Endothelial cell of umbilical vein (primary cell): ENCODE measurements around the gene AAMDC. TPM values are rescaled to one million over a fixed set of nuclear protein-coding genes. Genes with fewer than 3 reads are reported as not detected.

Experiments used
- BruUV-seq: library from RNA; stranded (reverse); fragments of 400-500 nt; replicated peaks from 2 replicates; lab custom pipeline; 2021; lab: Mats Ljungman, UMichigan
- CTCF ChIA-PET: fragments of 300-600, 350-600 bp; sonication (Branson Sonifier 250); formaldehyde crosslinking; loops from one replicate; lab custom pipeline; 2021; ENCODE audit warnings: antibody characterized with exemption, inconsistent platforms; lab: Charles Lee
- POLR2A ChIA-PET: fragments of 300-600, 350-600 bp; sonication (Branson Sonifier 250); formaldehyde crosslinking; loops from one replicate; lab custom pipeline; 2021; ENCODE audit warnings: antibody characterized with exemption, inconsistent platforms; lab: Charles Lee
- DNase-seq: peaks from one replicate; pipeline ENCODE4 v3.0.0-alpha.2; 2011; ENCODE audit warnings: low read depth, low spot score
- FAIRE-seq: peaks from 2 replicates; lab custom pipeline; 2011; peaks lifted over from hg19 to GRCh38; lab: Jason Lieb, UNC
- H2AFZ ChIP-seq: 2 replicates; pipeline ENCODE4 v1.6.0; 2012; ENCODE audit warnings: low read depth, low read length, control low read depth, inconsistent platforms
- H3K27ac ChIP-seq: 2 replicates; pipeline ENCODE4 v1.5.1; 2011; ENCODE audit warnings: low read depth, mild to moderate bottlenecking, control low read depth, low read length, moderate library complexity; ENCODE audit not compliant: insufficient read depth
- H3K27me3 ChIP-seq, 2 experiments: 2 replicates each; pipeline versions ENCODE4 v1.6.0 to v1.6.1; 2011; ENCODE audit warnings: low read length in 2 of 2, mixed read lengths in 1 of 2; ENCODE audit not compliant: control insufficient read depth in 2 of 2, insufficient read depth in 2 of 2
- H3K36me3 ChIP-seq, 2 experiments: 2 replicates in 1 of 2; 3 replicates in 1 of 2; pipeline ENCODE4 v1.5.1; 2011; ENCODE audit warnings: low read length in 2 of 2, mild to moderate bottlenecking in 1 of 2, moderate library complexity in 1 of 2; ENCODE audit not compliant: control insufficient read depth in 2 of 2, insufficient read depth in 2 of 2; ENCODE audit errors: extremely low read depth in 1 of 2
- H3K4me1 ChIP-seq: 3 replicates; pipeline ENCODE4 v1.5.1; 2011; ENCODE audit warnings: mild to moderate bottlenecking, low read length; ENCODE audit not compliant: control insufficient read depth, insufficient read depth; ENCODE audit errors: extremely low read depth
- H3K4me2 ChIP-seq: 2 replicates; pipeline ENCODE4 v1.6.1; 2011; ENCODE audit warnings: low read length, control low read depth, mixed read lengths; ENCODE audit not compliant: insufficient read depth
- H3K4me3 ChIP-seq, 3 experiments: fragments of 200-600 bp in 1 of 3; sonication (generic), shearing (Covaris generic) in 1 of 3; replicated peaks in 1 of 3; 2 replicates each; pipeline ENCODE4 v1.5.1; 2011 to 2016; ENCODE audit warnings: control low read depth in 3 of 3, low read length in 3 of 3, mild to moderate bottlenecking in 2 of 3, inconsistent platforms in 1 of 3, low read depth in 1 of 3, moderate library complexity in 1 of 3; ENCODE audit not compliant: insufficient read depth in 1 of 3
- H3K79me2 ChIP-seq: 2 replicates; pipeline ENCODE4 v1.6.0; 2012; ENCODE audit warnings: low read length, inconsistent platforms; ENCODE audit not compliant: control insufficient read depth, insufficient read depth
- H3K9ac ChIP-seq: replicated peaks from 2 replicates; pipeline ENCODE3; 2011; ENCODE audit warnings: low read length, control low read depth; ENCODE audit not compliant: insufficient read depth; ENCODE audit errors: extremely low read depth
- H3K9me1 ChIP-seq: replicated peaks from 3 replicates; pipeline ENCODE4 v1.6.0; 2011; ENCODE audit warnings: mild to moderate bottlenecking, low read length; ENCODE audit not compliant: control insufficient read depth, insufficient read depth; ENCODE audit errors: extremely low read depth
- H3K9me3 ChIP-seq: replicated peaks from 2 replicates; pipeline ENCODE4 v1.5.1; 2012; ENCODE audit warnings: low read length, inconsistent platforms; ENCODE audit not compliant: control insufficient read depth, insufficient read depth
- H4K20me1 ChIP-seq: replicated peaks from 2 replicates; pipeline ENCODE3; 2011; ENCODE audit warnings: mild to moderate bottlenecking, low read length; ENCODE audit not compliant: control insufficient read depth, insufficient read depth; ENCODE audit errors: extremely low read depth
- EZH2 ChIP-seq: IDR thresholded peaks from 2 replicates; pipeline ENCODE4 v1.6.1; 2012; ENCODE audit warnings: borderline replicate concordance, low read depth, mild to moderate bottlenecking, moderate library complexity, low read length, inconsistent platforms; ENCODE audit not compliant: severe bottlenecking
- FOS ChIP-seq: IDR thresholded peaks from 2 replicates; pipeline ENCODE4 v1.6.1; 2011; ENCODE audit warnings: mild to moderate bottlenecking, low read length, moderate library complexity, borderline replicate concordance; ENCODE audit not compliant: insufficient read depth
- GATA2 ChIP-seq: IDR thresholded peaks from 2 replicates; pipeline ENCODE4 v1.7.0; 2011; ENCODE audit warnings: low read depth, mild to moderate bottlenecking, moderate library complexity, mixed read lengths, low read length; ENCODE audit not compliant: insufficient read length, insufficient read depth
- JUN ChIP-seq: IDR thresholded peaks from 2 replicates; pipeline ENCODE4 v1.6.1; 2011; ENCODE audit warnings: borderline replicate concordance, low read depth; ENCODE audit not compliant: insufficient read length, insufficient read depth
- MYC ChIP-seq: IDR thresholded peaks from one replicate; pipeline ENCODE4 v1.6.1; 2011; ENCODE audit warnings: mild to moderate bottlenecking, low read depth, low read length
- POLR2A ChIP-seq: IDR thresholded peaks from 2 replicates; pipeline ENCODE4 v1.6.1; 2012; ENCODE audit warnings: low read depth, mild to moderate bottlenecking, control low read depth, low read length
- POLR2AphosphoS5 ChIP-seq: IDR thresholded peaks from 2 replicates; pipeline ENCODE4 v1.6.1; 2012; ENCODE audit warnings: low read depth, mild to moderate bottlenecking, control low read depth, low read length, moderate library complexity; ENCODE audit not compliant: insufficient read depth
- dilution Hi-C: fragments of 300-500 bp; cut with MboI; formaldehyde crosslinking; loops from one replicate; pipeline ENCODE4 v1.15.0; 2019; ENCODE audit warnings: low sequenced_read_pairs; ENCODE audit not compliant: extremely low pct_ligation_motif_present
- intact Hi-C: fragments of 100-400 bp; cut with micrococcal nuclease; formaldehyde crosslinking; loops from one replicate; pipeline ENCODE4 v1.10.0; 2022
- polyA plus RNA-seq, 4 experiments: library from polyadenylated mRNA; depleted of rRNA in 3 of 4; stranded (reverse) in 3 of 4; unstranded in 1 of 4; fragments of >200 nt; gene quantifications; 2 replicates each; pipeline versions ENCODE4 v1.2.1 to v1.2.3, GENCODE V29; 2011 to 2012; ENCODE audit warnings: missing spikeins in 1 of 4
- total RNA-seq: library from RNA; stranded (reverse); gene quantifications from 2 replicates; pipeline ENCODE4 v1.2.3, GENCODE V29; 2021
- TF ChIP-seq, protein P1 (sequence below): IDR thresholded peaks from 2 replicates; pipeline ENCODE4 v1.6.1; 2011; ENCODE audit not compliant: insufficient read depth, insufficient read length
- TF ChIP-seq, protein P2 (sequence below), 2 donors: IDR thresholded peaks; 1 replicate in 1 of 2; 2 replicates in 1 of 2; pipeline ENCODE4 v1.5.1; 2011; ENCODE audit warnings: low read length in 2 of 2, mild to moderate bottlenecking in 2 of 2, moderate library complexity in 2 of 2, control low read depth in 1 of 2, inconsistent platforms in 1 of 2, low read depth in 1 of 2; ENCODE audit not compliant: insufficient read depth in 1 of 2; ENCODE audit errors: extremely low read depth in 1 of 2

The AAMDC gene
- total and polyA plus RNA-seq, 2 donors (not counting 3 experiments of a cell fraction or from before 2014, with no cell fraction given): 48.1 to 51.0 TPM

DNA sequence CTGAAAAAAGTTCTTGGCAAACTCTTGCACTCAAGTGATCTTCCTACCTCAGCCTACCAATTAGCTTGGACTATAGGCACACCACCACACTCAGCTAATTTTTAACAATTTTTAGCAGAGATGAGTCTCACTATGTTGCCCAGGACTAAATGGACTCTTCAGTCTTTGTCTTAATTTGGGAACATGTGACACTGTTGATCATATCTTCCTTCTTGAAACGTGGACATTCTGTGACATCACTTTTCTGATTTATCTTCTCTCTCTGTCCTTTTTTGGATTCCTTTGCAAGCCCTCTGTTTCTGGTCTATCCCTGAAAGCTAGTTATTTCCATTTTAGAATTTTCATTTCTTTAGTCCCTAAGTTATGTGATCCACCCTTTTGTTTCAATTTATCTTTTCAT lies 42.4 kb upstream of the AAMDC start:
- peaks cover 0 to 3% of the 10 kb centered on the region in 2 experiments for H3K36me3 ChIP-seq
- H3K27ac ChIP-seq: no peak overlapping the region
- no peak overlapping the region for H3K4me2 ChIP-seq
- H4K20me1 ChIP-seq: peaks cover 17% of the 10 kb centered on the region
- H3K9me3 ChIP-seq: no peaks in the 10 kb centered on the region
- peaks cover 63% of the 10 kb centered on the region for H3K79me2 ChIP-seq
- no peaks in the 10 kb centered on the region for H3K9me1 ChIP-seq
- intact Hi-C loops: no loop called here
- no peak overlapping the region for H3K4me3 ChIP-seq
- ChIA-PET CTCF (no interaction called here), POLR2A (no interaction called here)
- TF ChIP-seq JUN: no peak
- no peak for TF ChIP-seq POLR2A
- TF ChIP-seq, protein P1, sequence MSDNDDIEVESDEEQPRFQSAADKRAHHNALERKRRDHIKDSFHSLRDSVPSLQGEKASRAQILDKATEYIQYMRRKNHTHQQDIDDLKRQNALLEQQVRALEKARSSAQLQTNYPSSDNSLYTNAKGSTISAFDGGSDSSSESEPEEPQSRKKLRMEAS: no peak
- no peak for TF ChIP-seq GATA2
- TF ChIP-seq, protein P2, sequence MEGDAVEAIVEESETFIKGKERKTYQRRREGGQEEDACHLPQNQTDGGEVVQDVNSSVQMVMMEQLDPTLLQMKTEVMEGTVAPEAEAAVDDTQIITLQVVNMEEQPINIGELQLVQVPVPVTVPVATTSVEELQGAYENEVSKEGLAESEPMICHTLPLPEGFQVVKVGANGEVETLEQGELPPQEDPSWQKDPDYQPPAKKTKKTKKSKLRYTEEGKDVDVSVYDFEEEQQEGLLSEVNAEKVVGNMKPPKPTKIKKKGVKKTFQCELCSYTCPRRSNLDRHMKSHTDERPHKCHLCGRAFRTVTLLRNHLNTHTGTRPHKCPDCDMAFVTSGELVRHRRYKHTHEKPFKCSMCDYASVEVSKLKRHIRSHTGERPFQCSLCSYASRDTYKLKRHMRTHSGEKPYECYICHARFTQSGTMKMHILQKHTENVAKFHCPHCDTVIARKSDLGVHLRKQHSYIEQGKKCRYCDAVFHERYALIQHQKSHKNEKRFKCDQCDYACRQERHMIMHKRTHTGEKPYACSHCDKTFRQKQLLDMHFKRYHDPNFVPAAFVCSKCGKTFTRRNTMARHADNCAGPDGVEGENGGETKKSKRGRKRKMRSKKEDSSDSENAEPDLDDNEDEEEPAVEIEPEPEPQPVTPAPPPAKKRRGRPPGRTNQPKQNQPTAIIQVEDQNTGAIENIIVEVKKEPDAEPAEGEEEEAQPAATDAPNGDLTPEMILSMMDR (IDR thresholded peaks at IDR 0.05; ENCODE audit: extremely low read depth in 1 of 2, insufficient read depth in 1 of 2, low read depth in 1 of 2, low read length in 2 of 2): no peak
- TF ChIP-seq FOS: no peak
- no peak for TF ChIP-seq MYC
- no peak for TF ChIP-seq EZH2
- no peak for TF ChIP-seq POLR2AphosphoS5
- no peaks in the 10 kb centered on the region for H3K27me3 ChIP-seq
- dilution Hi-C loops: no loop called here
- no peak for DNase-seq
- no TSS peak for BruUV-seq
- no peak for FAIRE-seq
- H2AFZ ChIP-seq: no peak overlapping the region
- H3K4me1 ChIP-seq: no peaks in the 10 kb centered on the region
- no peak overlapping the region for H3K9ac ChIP-seq
